Type B pancreatic cell (in vitro differentiated cells): ENCODE measurements around the gene ANKRD63. TPM values are rescaled to one million over a fixed set of nuclear protein-coding genes. Genes with fewer than 3 reads are reported as not detected.

Experiments used
- DNase-seq: peaks from one replicate; pipeline ENCODE4 v3.0.0; 2021; ENCODE audit warnings: mixed read lengths; ENCODE audit not compliant: unreplicated experiment; ENCODE audit errors: extremely low spot score
- H3K27ac Mint-ChIP-seq: 2 replicates; pipeline ENCODE4 v1.8.0; 2021; ENCODE audit warnings: mild to moderate bottlenecking, mixed read lengths
- H3K27me3 Mint-ChIP-seq: 2 replicates; pipeline ENCODE4 v1.8.0; 2021; ENCODE audit warnings: mixed read lengths
- H3K36me3 Mint-ChIP-seq: 2 replicates; pipeline ENCODE4 v1.8.0; 2021; ENCODE audit warnings: mixed read lengths
- H3K4me1 Mint-ChIP-seq: one replicate; pipeline ENCODE4 v1.8.0; 2021; ENCODE audit warnings: mixed read lengths; ENCODE audit not compliant: unreplicated experiment
- H3K4me3 Mint-ChIP-seq: 2 replicates; pipeline ENCODE4 v1.8.0; 2021; ENCODE audit warnings: mild to moderate bottlenecking, mixed read lengths
- H3K9me3 Mint-ChIP-seq: 2 replicates; pipeline ENCODE4 v1.8.0; 2021; ENCODE audit warnings: mixed read lengths
- CTCF ChIP-seq: fragments of 200-600 bp; sonication (generic); conservative IDR thresholded peaks from 2 replicates; pipeline ENCODE4 v1.5.0; 2021; ENCODE audit warnings: antibody characterized with exemption, mild to moderate bottlenecking
- total RNA-seq: library from RNA; stranded (reverse); gene quantifications from 2 replicates; pipeline ENCODE4 v1.2.1, GENCODE V29; 2021; ENCODE audit warnings: low replicate concordance

The ANKRD63 gene
- total RNA-seq, 1 donor from 2014 or later, result 1.5 TPM

GRCh38 chr15:40249477-40250303 is 33.2 kb downstream of the ANKRD63 start:
- DNase-seq, result no peak
- H3K27me3 Mint-ChIP-seq, result peaks cover 45% of the 10 kb centered on the region
- no peak overlapping the region for H3K27ac Mint-ChIP-seq
- no peak for TF ChIP-seq CTCF
- no peaks in the 10 kb centered on the region for H3K9me3 Mint-ChIP-seq
- peaks cover 17% of the 10 kb centered on the region for H3K4me1 Mint-ChIP-seq
- no peak overlapping the region for H3K4me3 Mint-ChIP-seq
- H3K36me3 Mint-ChIP-seq, result no peaks in the 10 kb centered on the region

- TF ChIP-seq CTCF, result no peak
- no peak overlapping the region for H3K4me3 Mint-ChIP-seq
- peaks cover 30% of the 10 kb centered on the region for H3K27me3 Mint-ChIP-seq
- peaks cover 14% of the 10 kb centered on the region for H3K4me1 Mint-ChIP-seq
- DNase-seq, result no peak
- H3K9me3 Mint-ChIP-seq, result no peaks in the 10 kb centered on the region
- H3K27ac Mint-ChIP-seq, result no peak overlapping the region
- no peaks in the 10 kb centered on the region for H3K36me3 Mint-ChIP-seq
These were observed 34.7 kb downstream of the ANKRD63 start for GRCh38 chr15:40248006-40248783.

- no peaks in the 10 kb centered on the region for H3K36me3 Mint-ChIP-seq
- no peak overlapping the region for H3K4me3 Mint-ChIP-seq
- no peak for TF ChIP-seq CTCF
- H3K27me3 Mint-ChIP-seq, result peaks cover 26% of the 10 kb centered on the region
- H3K27ac Mint-ChIP-seq, result no peak overlapping the region
- peaks cover 10% of the 10 kb centered on the region for H3K4me1 Mint-ChIP-seq
- DNase-seq, result no peak
- no peaks in the 10 kb centered on the region for H3K9me3 Mint-ChIP-seq
These were observed 35.4 kb downstream of the ANKRD63 start for GRCh38 chr15:40247406-40247971.

GRCh38 chr15:40246496-40247280 is 36.2 kb downstream of the ANKRD63 start:
- H3K9me3 Mint-ChIP-seq, result no peaks in the 10 kb centered on the region
- no peak overlapping the region for H3K4me3 Mint-ChIP-seq
- H3K27me3 Mint-ChIP-seq, result peaks cover 22% of the 10 kb centered on the region
- H3K27ac Mint-ChIP-seq, result no peak overlapping the region
- DNase-seq, result no peak
- no peak for TF ChIP-seq CTCF
- no peaks in the 10 kb centered on the region for H3K36me3 Mint-ChIP-seq
- peaks cover 10% of the 10 kb centered on the region for H3K4me1 Mint-ChIP-seq
